CD4-positive, alpha-beta T cell treated with Interleukin-6 for 4 hours (primary cell): ENCODE data around the gene DESI1.
"Not testable (repeated sequence)": the region's sequence is repeated elsewhere in the genome, so short reads cannot be mapped to it uniquely, and the experiment has no call there.

Experiments
- DNase-seq: peaks from one replicate; pipeline ENCODE4 v3.0.0-alpha.2; 2020; ENCODE audit warnings: mixed read lengths

Gene DESI1

GRCh38 chr22:41631615-41632014 lies 10.8 kb upstream of the DESI1 start:
- not testable (repeated sequence) for DNase-seq

GRCh38 chr22:41631115-41631514 lies 10.3 kb upstream of the DESI1 start:
- DNase-seq = not testable (repeated sequence)

GRCh38 chr22:41625577-41625976 lies 4.7 kb upstream of the DESI1 start:
- DNase-seq = no peak

- no peak for DNase-seq
Measured at GRCh38 chr22:41621911-41622179, 1.0 kb upstream of the DESI1 start.

GRCh38 chr22:41621099-41621910 lies 462 bp upstream of the DESI1 start, which contains the start of gene XRCC6:
Gene XRCC6, plus strand, starts transcription at chr22:41621295. Its CDS starts 710 bp downstream, at chr22:41622005.
- DNase-seq = peak; percentile 100

GRCh38 chr22:41619979-41620588 lies 759 bp downstream of the DESI1 start:
- peak; percentile 40 for DNase-seq

GRCh38 chr22:41613456-41613855 lies 7.4 kb downstream of the DESI1 start:
- DNase-seq = no peak

- no peak for DNase-seq
Measured at GRCh38 chr22:41612603-41613306, 8.1 kb downstream of the DESI1 start.

- DNase-seq = no peak
Measured at GRCh38 chr22:41608386-41608785, 12.5 kb downstream of the DESI1 start.

GRCh38 chr22:41603873-41604332 lies 16.9 kb downstream of the DESI1 start:
- DNase-seq = peak; percentile 39

- no peak for DNase-seq
Measured at GRCh38 chr22:41600976-41601375, 19.9 kb downstream of the DESI1 start.

- DNase-seq = no peak
Measured at GRCh38 chr22:41598891-41599635, 21.8 kb downstream of the DESI1 start.

GRCh38 chr22:41598081-41598480 lies 22.8 kb downstream of the DESI1 start:
- no peak for DNase-seq

GRCh38 chr22:41597635-41597953 lies 23.2 kb downstream of the DESI1 start:
- no peak for DNase-seq

GRCh38 chr22:41596776-41597634 lies 23.8 kb downstream of the DESI1 start:
- DNase-seq = peak; percentile 54

GRCh38 chr22:41595703-41596102 lies 25.1 kb downstream of the DESI1 start:
- DNase-seq = no peak

- not testable (repeated sequence) for DNase-seq
Measured at GRCh38 chr22:41593336-41593960, 27.4 kb downstream of the DESI1 start.

GRCh38 chr22:41589391-41590241 lies 31.2 kb downstream of the DESI1 start, which contains the start of gene PMM1:
Gene PMM1, minus strand, starts transcription at chr22:41589840. Its CDS starts 35 bp downstream, at chr22:41589805.
- DNase-seq = peak; percentile 100

GRCh38 chr22:41587347-41587723 lies 33.5 kb downstream of the DESI1 start:
- no peak for DNase-seq

GRCh38 chr22:41585898-41586297 lies 34.9 kb downstream of the DESI1 start:
- no peak for DNase-seq

- DNase-seq = no peak
Measured at GRCh38 chr22:41584881-41585280, 36.0 kb downstream of the DESI1 start.
